NCI-H146 (cell line): Measurements from ENCODE around the gene SMIM44.
"Not testable (repeated sequence)": the region's sequence is repeated elsewhere in the genome, so short reads cannot be mapped to it uniquely, and the experiment has no call there.

ENCODE experiments used
- DNase-seq: peaks from one replicate; lab custom pipeline; 2025; lab: John Stamatoyannopoulos, UW

The SMIM44 gene

DNA sequence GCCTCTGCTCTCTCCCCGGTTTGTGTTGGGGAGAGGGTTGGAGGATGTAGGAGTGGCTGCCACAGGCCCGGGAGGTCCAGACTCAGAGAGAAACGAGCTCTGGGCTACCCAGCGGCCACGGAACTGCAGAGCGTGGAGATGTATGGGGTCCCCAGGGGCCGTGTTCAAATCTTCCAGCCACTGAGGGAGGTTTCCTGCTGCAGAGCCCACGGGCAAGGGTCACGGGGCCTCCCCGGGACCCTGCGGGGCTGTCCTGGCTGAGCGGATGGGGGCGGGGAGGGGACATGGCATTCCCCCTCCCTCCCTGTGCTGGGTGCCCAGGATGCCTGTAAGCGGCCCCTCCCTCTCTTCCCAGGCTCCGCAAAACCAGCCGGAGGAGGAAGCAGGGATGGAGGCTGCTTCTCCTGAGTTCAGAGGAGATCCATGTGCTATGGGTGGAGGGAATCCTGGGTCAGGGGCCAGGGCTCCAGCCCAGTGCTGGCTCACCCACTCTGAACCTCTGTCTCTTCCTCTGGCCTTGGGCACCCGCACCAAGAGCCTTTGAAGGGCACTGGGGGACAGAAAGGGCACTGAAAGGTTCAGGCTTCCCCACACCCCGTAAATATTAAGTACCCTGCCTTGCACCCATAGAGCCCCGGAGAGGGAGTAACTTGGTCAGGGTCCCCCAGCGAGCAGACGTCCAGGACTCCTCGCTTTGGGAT is 25.6 kb downstream of the SMIM44 start:
- DNase-seq = no peak

DNA sequence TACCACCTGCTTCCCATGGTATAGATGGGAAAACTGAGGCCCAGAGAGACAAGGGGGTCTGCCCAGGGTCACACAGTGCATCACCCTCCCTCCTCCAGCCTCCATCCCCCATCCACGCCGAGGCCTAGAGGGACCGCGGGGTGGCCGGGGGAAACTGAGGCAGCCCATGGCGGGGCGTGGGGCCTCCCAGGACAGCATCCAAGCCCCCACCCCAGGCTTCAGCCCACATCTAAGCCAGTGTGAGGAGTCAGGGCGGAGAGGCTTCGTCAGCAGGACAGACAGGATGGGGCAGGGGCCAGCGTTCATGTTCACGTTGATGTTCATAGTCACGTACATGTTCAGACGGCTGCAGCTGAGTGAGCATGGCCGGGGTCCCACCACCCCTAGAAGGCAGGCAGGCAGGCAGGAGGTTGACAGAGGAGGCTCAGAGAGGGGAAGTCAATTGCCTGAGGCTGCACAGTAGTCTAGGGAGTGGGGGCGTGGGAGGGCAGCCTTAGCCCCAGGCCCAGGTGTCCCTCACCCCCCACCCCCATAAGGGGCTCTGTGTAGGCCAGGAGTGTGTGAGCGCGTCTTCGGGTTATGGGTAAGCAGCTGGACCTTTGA is 26.2 kb downstream of the SMIM44 start:
- no peak for DNase-seq

DNA sequence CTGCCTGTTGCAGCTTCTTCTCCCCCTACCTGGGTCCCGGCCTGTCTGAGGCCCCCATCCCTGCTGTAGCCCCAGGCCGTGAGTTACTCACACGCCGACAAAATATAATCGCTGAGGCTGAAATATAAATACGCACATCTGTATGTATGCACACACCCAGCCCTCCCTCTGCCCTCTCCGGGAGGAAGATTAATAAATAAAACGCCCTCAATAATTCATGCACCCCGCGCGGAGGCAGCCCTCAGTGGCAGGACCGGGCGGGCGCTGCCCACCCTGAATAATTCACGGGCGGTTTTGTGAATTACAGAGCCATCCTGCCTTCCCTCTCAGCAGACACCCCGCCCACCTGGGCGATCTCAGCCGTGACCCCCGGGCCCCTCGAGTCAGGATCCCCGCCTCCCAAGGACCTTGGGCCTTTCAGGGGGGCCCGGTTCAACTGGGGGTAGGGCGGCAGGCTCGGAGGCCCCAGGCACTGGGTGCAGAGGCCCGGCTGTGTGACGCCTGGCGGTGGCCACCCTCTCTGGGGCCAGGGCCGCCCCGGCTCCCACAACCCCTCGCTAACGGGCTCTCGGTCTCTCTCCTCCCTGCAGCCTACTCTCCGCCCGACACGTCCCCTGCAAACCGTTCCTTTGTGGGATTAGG is 27.2 kb downstream of the SMIM44 start:
- DNase-seq = no peak

DNA sequence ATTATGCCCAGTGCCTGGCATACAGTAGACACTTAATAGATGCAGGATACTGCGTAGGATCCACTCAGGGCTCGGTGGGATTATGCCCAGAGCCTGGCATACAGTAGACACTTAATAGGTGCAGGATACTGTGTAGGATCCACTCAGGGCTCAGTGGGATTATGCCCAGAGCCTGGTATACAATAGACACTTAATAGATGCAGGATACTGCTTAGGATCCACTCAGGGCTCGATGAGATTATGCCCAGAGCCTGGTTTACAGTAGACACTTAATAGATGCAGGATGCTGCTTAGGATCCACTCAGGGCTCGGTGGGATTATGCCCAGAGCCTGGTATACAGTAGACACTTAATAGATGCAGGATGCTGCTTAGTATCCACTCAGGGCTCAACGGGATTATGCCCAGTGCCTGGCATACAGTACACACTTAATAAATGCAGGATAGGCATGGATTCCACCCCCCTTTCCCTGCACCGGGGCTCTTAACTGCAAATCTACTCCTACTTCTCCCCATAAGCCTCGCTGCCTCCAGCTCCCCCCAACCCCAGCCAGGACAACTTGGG is 27.8 kb downstream of the SMIM44 start:
- no peak for DNase-seq

DNA sequence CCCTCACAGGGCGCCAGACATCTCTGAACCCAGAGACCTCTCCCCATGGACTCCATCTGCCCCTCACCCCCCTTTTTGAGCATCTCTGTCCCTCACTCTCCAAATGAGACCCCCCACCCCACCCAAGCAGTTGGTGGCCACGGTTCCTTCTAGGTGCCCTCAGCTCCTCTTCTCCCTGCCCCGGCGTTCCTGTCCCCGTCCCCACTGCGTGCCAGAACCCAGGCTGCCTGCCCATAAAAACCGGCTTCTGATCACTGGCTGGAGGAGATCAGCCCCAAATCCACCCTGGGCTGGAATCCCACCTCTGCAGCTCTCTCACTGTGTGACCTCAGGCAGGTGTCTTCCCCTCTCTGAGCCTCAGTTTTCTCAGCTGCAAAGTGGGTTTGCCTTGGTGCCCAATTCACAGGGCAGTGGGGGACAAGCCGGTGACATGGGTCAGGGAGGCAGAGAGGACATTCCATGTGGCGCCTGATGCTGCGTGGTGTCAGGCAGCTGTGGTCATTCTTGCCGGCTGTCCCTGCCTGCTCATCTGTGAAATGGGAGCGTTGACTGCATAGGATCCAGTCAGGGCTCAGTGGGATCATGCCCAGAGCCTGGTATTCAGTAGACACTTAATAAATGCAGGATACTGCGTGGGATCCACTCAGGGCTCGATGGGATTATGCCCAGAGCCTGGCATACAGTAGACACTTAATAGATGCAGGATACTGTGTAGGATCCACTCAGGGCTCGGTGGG is 28.4 kb downstream of the SMIM44 start:
- no peak for DNase-seq

DNA sequence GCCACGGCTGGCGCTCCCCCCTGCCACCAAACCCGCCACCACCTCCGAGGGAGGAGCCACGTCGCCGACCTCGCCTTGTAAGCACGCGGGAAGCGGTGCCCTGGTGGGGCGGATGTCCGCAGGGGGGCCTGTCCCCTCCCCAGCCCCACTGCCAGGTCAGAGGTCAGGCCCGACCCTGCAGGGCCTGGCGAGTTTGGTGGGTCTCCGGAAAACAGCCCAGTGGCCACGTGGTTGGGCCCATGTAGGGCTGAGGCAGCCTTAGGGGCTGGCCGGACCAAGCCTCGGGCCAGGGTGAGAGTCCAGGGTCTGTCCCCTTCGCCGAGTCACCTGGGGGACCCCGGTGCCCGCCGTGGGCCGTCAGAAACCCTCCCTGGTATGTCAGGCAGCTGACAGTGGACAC is 29.4 kb downstream of the SMIM44 start:
- no peak for DNase-seq

DNA sequence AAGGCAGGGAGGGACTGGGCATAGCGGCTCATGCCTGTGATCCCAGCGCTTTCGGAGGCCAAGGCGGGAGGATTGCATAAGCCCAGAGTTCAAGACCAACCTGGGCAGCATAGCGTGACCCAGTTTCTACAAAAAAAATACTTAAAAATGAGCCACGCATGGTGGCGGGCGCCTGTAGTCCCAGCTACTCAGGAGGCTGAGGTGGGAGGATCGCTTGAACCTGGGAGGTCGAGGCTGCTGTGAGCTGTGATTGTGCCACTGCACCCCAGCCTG is 30.4 kb downstream of the SMIM44 start:
- DNase-seq = not testable (repeated sequence)

DNA sequence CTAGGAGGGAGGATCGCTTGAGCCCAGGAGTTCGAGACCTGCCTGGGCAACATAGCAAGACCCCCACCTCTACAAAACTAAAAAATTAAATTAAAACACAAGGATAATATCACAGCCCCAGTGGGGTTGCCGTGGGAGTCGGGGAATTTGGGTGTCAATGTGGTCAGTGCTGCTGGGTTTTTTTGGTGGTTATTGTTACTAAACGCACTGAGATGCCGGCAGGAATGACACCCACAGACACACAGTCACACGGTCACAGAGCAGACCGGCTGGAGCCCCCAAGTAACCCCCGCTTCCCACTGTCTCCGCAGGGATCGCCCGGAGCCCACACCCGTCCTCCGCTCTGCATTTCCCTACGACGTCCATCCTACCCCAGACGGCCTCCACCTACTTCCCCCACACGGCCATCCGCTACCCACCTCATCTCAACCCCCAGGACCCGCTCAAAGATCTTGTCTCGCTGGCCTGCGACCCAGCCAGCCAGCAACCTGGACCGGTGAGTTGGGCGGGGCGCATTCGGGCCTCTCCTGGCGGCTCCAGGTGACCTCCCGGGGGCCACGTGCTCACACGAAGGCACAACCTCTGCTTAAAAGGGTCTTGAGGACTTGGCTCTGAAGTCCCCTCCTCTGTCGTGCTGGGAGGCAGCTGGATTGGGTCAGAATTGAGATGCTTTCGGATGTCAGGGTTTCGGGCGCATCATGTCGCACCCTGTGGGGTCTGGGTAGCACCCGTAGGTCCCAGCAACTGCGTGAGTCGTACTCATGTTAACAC is 30.9 kb downstream of the SMIM44 start:
- DNase-seq = no peak

DNA sequence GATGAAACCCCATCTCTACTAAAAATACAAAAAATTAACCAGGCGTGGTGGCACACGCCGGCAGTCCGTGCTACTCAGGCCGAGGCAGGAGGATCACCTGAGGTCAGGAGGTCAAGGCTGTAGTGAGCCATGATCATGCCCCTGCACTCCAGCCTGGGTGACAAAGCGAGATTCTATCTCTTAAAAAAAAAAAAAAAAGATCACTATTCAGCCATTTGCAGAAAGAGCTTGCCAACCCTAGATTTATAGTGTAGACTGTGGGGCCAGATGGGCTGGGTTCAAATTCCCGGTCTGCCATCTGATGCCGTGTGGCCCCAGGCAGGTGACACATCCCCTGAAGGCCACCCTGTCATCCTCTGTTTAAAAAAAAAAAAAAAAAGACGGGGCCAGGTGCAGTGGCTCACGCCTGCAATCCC is 31.8 kb downstream of the SMIM44 start:
- DNase-seq = no peak

DNA sequence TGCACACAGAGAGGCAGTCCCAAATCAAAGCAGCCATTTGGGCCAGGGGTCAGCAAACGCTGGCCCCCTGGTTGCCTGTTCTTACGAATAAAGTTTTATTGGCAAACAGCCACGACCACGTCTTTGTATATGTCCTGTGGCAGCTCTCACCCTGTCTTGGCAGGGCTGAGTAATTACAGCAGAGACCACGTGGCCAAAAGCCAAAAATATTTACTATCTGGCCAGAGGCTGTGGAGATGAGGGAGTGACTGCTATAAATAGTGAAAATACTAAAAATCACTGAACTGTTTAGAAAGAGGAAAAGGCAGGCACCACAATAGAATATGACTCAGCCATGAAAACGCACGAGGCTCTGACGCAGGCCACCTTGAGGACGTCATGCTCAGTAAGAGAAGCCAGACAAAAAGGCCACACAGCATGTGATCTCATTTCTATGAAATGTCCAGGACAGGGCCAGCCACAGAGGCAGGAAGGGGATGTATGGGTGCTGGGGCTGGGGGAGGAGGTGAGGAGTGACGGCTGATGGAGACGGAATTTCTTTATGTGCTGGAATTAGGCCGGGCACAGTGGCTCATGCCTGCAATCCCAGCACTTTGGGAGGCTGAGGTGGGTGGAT is 32.3 kb downstream of the SMIM44 start:
- no peak for DNase-seq

DNA sequence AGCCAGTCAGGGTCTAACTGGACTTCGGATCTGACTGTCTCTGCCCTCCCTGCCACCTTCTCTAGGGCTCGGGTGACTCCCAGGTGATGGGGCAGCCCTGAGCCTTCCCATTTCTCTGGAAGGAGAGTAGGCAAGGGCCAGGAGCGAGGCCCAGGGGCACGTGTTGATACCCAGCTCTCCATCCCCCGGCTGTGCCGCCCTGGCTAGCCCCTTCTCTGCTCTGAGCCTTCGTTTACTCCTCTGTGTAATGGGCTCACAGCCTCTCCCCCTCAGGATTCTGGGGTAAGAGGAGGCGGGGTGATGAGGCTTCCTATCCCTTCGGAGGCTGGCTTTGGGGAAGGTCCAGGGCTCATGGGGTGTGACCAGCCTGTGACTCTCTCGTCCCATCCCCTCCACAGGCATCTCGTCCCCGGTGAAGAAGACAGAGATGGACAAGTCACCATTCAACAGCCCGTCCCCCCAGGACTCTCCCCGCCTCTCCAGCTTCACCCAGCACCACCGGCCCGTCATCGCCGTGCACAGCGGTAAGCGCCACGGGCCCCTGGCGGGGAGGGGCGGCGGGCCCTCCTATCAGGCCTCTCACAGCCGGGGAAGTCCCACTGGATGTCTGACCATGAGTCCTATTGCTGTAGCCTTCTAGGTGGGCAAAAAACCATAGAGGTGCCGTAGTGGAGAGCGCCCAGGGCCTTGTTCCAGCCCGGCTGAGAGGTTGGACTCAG is 34.5 kb downstream of the SMIM44 start:
- no peak for DNase-seq

DNA sequence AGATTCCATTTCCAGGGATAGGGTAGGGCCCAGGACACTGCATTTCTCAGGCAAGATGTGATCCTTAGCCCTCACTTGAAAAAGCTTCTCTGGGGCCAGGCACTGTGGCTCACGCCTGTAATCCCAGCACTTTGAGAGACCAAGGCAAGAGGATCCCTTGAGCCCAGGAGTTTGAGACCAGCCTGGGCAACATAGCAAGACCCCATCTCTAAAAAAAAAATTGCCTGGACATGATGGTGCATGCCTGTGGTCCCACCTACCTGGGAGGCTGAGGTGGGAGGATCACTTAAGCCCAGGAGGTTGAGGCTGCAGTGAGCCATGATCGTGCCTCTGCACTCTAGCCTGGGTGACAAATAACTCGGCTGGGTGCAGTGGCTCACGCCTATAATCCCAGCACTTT is 36.6 kb downstream of the SMIM44 start:
- not testable (repeated sequence) for DNase-seq

DNA sequence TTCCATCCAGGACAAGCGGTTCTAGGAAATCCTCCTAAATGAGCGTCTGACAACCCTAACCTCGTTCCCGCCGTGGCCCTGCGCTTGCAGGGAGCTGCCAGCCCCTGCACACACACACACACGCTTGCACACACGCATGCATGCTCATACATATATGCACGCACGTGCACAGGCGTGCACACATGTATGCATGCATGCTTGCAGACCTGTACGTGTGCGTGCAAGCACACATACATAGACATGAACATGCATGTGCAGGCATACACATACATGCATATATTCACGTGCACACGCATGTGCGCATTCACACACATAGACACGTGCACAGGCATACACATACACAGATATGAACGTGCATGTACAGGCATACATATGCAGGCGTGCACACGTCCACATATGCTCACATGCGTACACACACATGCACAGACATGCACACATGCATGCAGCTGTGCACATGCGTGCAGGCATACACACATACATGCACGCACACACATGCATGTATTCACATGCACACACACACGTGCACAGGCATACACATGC is 38.5 kb downstream of the SMIM44 start:
- no peak for DNase-seq

DNA sequence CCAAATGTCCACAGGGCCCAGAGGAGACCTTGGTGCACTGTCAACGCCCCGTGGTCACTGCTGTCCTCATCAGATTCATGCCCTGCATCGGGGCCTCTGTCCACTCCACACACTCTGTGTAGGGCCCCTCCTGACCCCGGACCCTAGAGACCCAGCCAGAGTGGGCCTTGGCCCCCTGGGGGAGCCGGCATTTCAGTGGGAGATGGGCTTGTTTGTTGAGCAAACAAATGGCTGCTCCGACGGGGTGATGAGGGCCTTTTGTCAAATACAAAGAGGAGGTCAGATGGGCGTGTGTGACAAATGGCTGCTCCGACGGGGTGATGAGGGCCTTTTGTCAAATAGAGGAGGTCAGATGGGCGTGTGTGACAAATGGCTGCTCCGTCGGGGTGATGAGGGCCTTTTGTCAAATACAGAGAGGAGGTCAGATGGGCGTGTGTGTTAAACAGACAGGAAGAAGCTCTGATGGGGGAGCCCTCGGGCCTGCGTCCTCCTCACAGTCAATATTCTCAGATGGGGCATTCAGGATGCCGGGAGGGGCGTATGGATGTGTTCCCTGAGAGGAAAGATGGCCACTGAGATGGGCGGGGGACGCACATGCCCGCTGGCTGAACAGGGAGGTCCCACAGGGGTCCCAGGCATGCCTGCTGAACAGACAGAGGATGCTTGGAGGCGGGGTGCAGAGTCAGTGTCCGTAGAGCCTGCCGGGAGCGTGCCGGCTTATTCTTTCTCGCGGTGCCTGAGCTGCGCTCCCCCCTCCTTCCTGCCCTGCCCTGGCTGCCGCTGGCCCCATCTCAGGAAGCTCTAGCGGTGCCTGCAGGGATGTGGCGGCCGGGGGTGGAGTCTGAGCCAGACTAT is 39.2 kb downstream of the SMIM44 start:
- peak; percentile 80 for DNase-seq

DNA sequence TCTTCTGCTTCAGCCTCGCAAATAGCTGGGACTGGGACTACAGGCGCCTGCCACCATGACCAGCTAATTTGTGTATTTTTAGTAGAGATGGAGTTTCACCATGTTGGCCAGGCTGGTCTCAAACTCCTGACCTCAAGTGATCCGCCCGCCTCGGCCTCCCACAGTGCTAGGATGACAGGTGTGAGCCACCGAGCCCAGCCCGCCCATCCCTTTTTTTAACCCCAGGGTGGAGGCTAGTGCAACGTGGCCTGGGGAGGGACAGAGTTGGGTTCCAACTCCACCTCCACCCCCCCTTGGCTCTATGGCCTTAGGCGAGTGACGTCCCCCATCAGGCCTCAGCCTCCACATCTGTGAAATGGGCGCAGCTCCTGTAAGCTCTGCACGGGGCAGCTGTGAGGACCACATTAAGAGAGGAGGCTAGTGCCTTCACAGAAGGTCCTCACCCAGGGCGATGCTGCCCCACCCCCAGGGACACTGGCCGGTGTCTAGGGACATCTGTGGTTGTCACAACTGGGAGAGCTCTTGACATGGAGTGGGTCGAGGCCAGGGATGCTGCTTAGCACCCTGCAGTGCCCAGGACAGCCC is 40.7 kb downstream of the SMIM44 start:
- DNase-seq = no peak

DNA sequence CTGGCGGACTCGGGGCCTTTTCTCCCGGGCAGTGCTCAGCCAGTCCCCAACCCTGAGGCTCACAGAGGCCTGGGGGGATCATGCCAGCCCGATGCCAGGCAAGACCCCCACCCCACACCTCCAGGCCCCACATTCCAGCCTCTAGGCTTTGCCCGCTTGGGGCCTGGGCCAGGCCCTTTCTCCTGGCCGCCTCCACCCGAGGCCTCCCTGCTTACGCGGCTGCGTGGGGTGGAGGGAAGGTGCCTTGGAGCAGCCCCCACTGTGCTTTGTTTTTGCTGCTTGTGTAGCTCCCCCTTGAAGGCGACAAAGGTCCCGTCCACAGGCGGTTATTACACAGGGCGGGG is 41.3 kb downstream of the SMIM44 start:
- DNase-seq = no peak

DNA sequence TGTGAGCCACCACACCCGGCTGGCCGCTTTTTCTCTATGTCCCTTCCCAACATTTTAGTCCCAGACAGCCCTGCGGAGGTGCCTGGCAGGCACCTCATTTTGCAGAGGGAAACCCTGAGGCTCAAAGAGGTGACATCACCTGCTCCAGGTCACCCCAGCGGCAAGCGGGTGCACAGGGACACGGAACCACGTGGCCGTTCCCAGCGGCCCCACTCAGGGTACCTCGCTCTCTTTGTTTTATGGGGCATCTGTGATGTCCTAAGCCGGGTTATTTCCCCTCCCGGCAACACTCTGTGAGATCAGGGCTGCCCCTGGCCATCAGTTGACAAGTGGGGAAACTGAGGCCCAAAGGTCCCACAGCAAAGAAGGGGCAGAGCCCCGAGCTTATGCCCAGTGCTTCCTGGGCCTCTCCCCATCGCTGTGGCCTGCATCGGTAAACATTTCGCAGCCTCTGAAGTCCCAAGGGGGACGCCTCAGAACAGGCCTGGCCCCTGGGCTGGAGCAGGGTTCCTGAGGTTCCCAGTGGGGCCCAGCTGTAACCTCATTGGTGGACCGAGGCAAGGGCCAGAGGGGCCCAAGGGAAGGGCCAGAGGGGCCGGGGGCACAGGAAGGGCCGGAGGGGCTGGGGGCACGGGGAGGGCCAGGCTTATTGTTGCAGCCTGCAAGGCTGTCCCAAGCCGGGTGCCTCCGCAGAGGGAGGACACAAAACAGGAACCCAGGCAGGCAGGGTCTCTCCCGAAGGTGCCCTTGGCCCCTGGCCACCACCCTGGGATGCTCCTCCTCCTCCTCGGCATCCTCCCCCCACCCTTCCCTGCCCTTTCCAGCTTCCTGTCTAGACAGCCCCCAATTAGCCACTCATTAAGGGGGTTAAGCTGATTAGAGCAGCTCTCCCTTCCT is 41.9 kb downstream of the SMIM44 start:
- DNase-seq = no peak

DNA sequence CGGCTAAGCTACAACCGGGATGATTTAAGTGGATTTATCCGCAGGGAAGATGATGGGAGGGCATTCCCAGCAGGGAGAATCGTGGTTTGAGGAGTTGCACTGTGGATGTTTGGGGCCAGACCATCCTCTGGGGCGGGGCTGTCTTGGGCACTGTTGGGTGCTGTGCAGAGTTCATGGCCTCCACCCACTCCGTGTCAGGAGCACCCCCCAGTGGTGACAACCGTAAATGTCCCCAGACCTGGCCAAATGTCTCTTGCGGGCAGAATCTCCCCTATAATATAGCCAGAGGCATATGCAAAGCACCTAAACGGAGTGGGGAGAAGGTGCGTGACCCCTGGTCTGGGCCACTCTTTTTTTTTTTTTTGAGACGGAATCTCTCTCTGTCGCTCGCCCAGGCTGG is 43.2 kb downstream of the SMIM44 start:
- no peak for DNase-seq
